ENCODE data around the gene RPS6KA3.
"Not testable (repeated sequence)": the region's sequence is repeated elsewhere in the genome, so short reads cannot be mapped to it uniquely, and the experiment has no call there.

RPS6KA3 gene

GRCh38 chrX:20128670-20129069 lies 138.0 kb downstream of the RPS6KA3 start:
- DNase-seq, result no peak
- H2BK15ac ChIP-seq (replicated peaks; ENCODE audit: low read depth), result no peak overlapping the region
- H3K27ac ChIP-seq (ENCODE audit: low read depth, low read length), result no peak overlapping the region
- no peaks in the 10 kb centered on the region for H3K79me2 ChIP-seq (ENCODE audit: control insufficient read depth, insufficient read depth, low read length)
- no peak overlapping the region for H3K4ac ChIP-seq (ENCODE audit: low read depth, low read length)
- no peaks in the 10 kb centered on the region for H3K4me1 ChIP-seq (ENCODE audit: control insufficient read depth, low read depth, low read length)
- no peak overlapping the region for H4K8ac ChIP-seq (ENCODE audit: low read depth, low read length)
- no peak overlapping the region for H2AK5ac ChIP-seq (ENCODE audit: low read length)
- no peak overlapping the region for H2BK5ac ChIP-seq (ENCODE audit: low read length)
- no peaks in the 10 kb centered on the region for H3K79me1 ChIP-seq (ENCODE audit: low read length)
- WGBS (ENCODE audit: extremely low coverage, insufficient coverage, low lambda C conversion rate), result no CpG with 5 or more reads among the region's 4 CpGs
- no peak overlapping the region for H3K9ac ChIP-seq (ENCODE audit: low read length)
- no peaks in the 10 kb centered on the region for H3K27me3 ChIP-seq (ENCODE audit: insufficient read depth, low read length, poor library complexity)
- no peak overlapping the region for H3K4me2 ChIP-seq (ENCODE audit: low read length)
- no peak overlapping the region for H3K18ac ChIP-seq (ENCODE audit: low read length)
- no peak overlapping the region for H3K56ac ChIP-seq (ENCODE audit: low read length)
- no peak overlapping the region for H3K4me3 ChIP-seq (ENCODE audit: low read length)
- no peak overlapping the region for H3K23ac ChIP-seq (ENCODE audit: low read length)
- no peaks in the 10 kb centered on the region for H3K36me3 ChIP-seq (ENCODE audit: control insufficient read depth, insufficient read depth, low read length)
- H4K5ac ChIP-seq (ENCODE audit: low read length), result no peak overlapping the region
- H2BK120ac ChIP-seq (ENCODE audit: low read depth, low read length), result no peak overlapping the region

- H3K36me3 ChIP-seq (ENCODE audit: control insufficient read depth, insufficient read depth, low read length); H3K79me1 ChIP-seq (ENCODE audit: low read length); H3K9ac ChIP-seq (ENCODE audit: low read length); H3K4me3 ChIP-seq (ENCODE audit: low read length); H2BK5ac ChIP-seq (ENCODE audit: low read length); H4K5ac ChIP-seq (ENCODE audit: low read length); H3K18ac ChIP-seq (ENCODE audit: low read length); H3K4ac ChIP-seq (ENCODE audit: low read depth, low read length); H3K4me1 ChIP-seq (ENCODE audit: control insufficient read depth, low read depth, low read length); H3K79me2 ChIP-seq (ENCODE audit: control insufficient read depth, insufficient read depth, low read length); H2BK15ac ChIP-seq (replicated peaks; ENCODE audit: low read depth); H3K23ac ChIP-seq (ENCODE audit: low read length); DNase-seq; H3K27ac ChIP-seq (ENCODE audit: low read depth, low read length); H4K8ac ChIP-seq (ENCODE audit: low read depth, low read length); H3K56ac ChIP-seq (ENCODE audit: low read length); H2AK5ac ChIP-seq (ENCODE audit: low read length); H3K4me2 ChIP-seq (ENCODE audit: low read length); H3K27me3 ChIP-seq (ENCODE audit: insufficient read depth, low read length, poor library complexity); H2BK120ac ChIP-seq (ENCODE audit: low read depth, low read length): not testable (repeated sequence)
- no CpG with 5 or more reads among the region's 3 CpGs for WGBS (ENCODE audit: extremely low coverage, insufficient coverage, low lambda C conversion rate)
These were observed 139.3 kb downstream of the RPS6KA3 start for GRCh38 chrX:20127440-20127839.

- not testable (repeated sequence) for H2BK120ac ChIP-seq (ENCODE audit: low read depth, low read length); H3K79me2 ChIP-seq (ENCODE audit: control insufficient read depth, insufficient read depth, low read length); H2AK5ac ChIP-seq (ENCODE audit: low read length); DNase-seq; H3K4ac ChIP-seq (ENCODE audit: low read depth, low read length); H3K36me3 ChIP-seq (ENCODE audit: control insufficient read depth, insufficient read depth, low read length); H3K27ac ChIP-seq (ENCODE audit: low read depth, low read length); H3K4me3 ChIP-seq (ENCODE audit: low read length); H2BK5ac ChIP-seq (ENCODE audit: low read length); H3K9ac ChIP-seq (ENCODE audit: low read length); H2BK15ac ChIP-seq (replicated peaks; ENCODE audit: low read depth); H3K4me1 ChIP-seq (ENCODE audit: control insufficient read depth, low read depth, low read length); H3K23ac ChIP-seq (ENCODE audit: low read length); H3K27me3 ChIP-seq (ENCODE audit: insufficient read depth, low read length, poor library complexity); H3K18ac ChIP-seq (ENCODE audit: low read length); H4K8ac ChIP-seq (ENCODE audit: low read depth, low read length); H3K56ac ChIP-seq (ENCODE audit: low read length); H4K5ac ChIP-seq (ENCODE audit: low read length); H3K79me1 ChIP-seq (ENCODE audit: low read length); H3K4me2 ChIP-seq (ENCODE audit: low read length)
- WGBS (ENCODE audit: extremely low coverage, insufficient coverage, low lambda C conversion rate), result no CpG with 5 or more reads among the region's 1 CpG
These were observed 139.9 kb downstream of the RPS6KA3 start for GRCh38 chrX:20126833-20127232.

DNA sequence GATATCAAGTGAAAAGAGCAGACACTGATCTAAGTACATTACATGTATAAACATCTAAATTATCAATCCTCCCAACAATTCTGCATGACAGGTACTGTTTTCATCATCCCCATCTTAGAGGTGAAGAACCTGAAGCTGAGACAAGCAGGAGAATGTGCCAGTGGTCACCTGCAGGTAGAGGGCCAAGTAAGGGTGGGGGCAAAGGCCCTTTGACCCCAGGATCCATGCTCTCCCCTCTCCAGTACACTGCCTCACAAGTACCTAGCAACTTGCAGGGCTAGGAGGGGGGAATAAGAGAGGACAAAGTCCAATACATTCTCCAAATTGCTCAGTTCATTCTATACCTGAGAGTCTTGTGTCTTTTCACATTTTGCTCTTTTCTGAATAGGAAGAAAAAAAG lies 141.7 kb downstream of the RPS6KA3 start:
- Histone ChIP-seq H3K23ac (ENCODE audit: low read length) (no peak overlapping the region), H3K4me2 (ENCODE audit: low read length) (no peak overlapping the region), H2BK5ac (ENCODE audit: low read length) (no peak overlapping the region), H3K18ac (ENCODE audit: low read length) (no peak overlapping the region), H3K9ac (ENCODE audit: low read length) (no peak overlapping the region), H4K8ac (ENCODE audit: low read depth, low read length) (no peak overlapping the region), H3K4ac (ENCODE audit: low read depth, low read length) (no peak overlapping the region), H3K79me1 (ENCODE audit: low read length) (no peaks in the 10 kb centered on the region), H2AK5ac (ENCODE audit: low read length) (no peak overlapping the region), H4K5ac (ENCODE audit: low read length) (no peak overlapping the region), H3K27me3 (ENCODE audit: insufficient read depth, low read length, poor library complexity) (no peaks in the 10 kb centered on the region), H3K36me3 (ENCODE audit: control insufficient read depth, insufficient read depth, low read length) (no peaks in the 10 kb centered on the region), H3K27ac (ENCODE audit: low read depth, low read length) (no peak overlapping the region), H3K4me3 (ENCODE audit: low read length) (no peak overlapping the region), H3K79me2 (ENCODE audit: control insufficient read depth, insufficient read depth, low read length) (no peaks in the 10 kb centered on the region), H2BK15ac (replicated peaks; ENCODE audit: low read depth) (no peak overlapping the region), H3K4me1 (ENCODE audit: control insufficient read depth, low read depth, low read length) (no peaks in the 10 kb centered on the region), H3K56ac (ENCODE audit: low read length) (no peak overlapping the region), H2BK120ac (ENCODE audit: low read depth, low read length) (no peak overlapping the region)
- no peak for DNase-seq

DNA sequence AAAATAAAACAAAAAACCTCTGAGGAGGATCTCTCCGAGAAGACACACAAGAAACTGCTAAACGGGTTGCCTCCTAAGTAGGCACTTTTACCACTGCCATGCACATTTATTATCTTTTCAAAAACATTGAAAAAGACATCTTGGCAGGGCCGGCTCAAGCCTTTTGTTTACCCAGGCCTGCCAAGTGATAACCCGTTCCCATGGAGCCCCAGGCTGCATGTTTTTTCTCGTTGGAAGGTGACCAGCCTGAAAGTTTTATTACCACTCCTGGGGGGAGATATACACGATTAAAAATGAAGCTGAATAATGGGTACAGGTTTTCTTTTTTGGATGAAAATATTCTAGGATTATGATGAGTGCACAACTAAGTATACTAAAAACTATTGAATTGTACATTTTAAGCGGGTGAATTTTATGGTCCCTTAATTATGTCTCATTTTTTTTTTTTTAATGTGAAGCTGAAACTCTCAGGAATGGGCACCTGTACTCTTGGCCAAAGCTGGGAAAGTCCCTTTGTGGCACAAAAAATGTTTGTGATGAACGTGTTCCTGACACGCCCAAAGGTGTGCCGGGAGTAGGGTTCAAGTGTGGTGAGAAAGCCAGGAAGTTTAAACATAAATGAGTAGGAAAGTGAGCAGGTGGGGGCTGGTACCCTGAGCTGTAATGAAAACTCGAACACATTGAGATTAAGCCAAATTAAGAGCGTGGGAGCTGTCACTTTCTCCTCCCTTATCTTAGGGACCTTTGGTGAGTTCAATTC lies 148.5 kb downstream of the RPS6KA3 start:
- Histone ChIP-seq H3K4me3 (ENCODE audit: low read length) (no peak overlapping the region), H2AK5ac (ENCODE audit: low read length) (no peak overlapping the region), H2BK5ac (ENCODE audit: low read length) (no peak overlapping the region), H2BK120ac (ENCODE audit: low read depth, low read length) (no peak overlapping the region), H3K4me2 (ENCODE audit: low read length) (no peak overlapping the region), H2BK15ac (replicated peaks; ENCODE audit: low read depth) (no peak overlapping the region), H3K79me1 (ENCODE audit: low read length) (no peaks in the 10 kb centered on the region), H3K4ac (ENCODE audit: low read depth, low read length) (no peak overlapping the region), H3K36me3 (ENCODE audit: control insufficient read depth, insufficient read depth, low read length) (no peaks in the 10 kb centered on the region), H3K18ac (ENCODE audit: low read length) (no peak overlapping the region), H4K5ac (ENCODE audit: low read length) (no peak overlapping the region), H3K79me2 (ENCODE audit: control insufficient read depth, insufficient read depth, low read length) (no peaks in the 10 kb centered on the region), H4K8ac (ENCODE audit: low read depth, low read length) (no peak overlapping the region), H3K4me1 (ENCODE audit: control insufficient read depth, low read depth, low read length) (no peaks in the 10 kb centered on the region), H3K9ac (ENCODE audit: low read length) (no peak overlapping the region), H3K23ac (ENCODE audit: low read length) (no peak overlapping the region), H3K27ac (ENCODE audit: low read depth, low read length) (no peak overlapping the region), H3K27me3 (ENCODE audit: insufficient read depth, low read length, poor library complexity) (no peaks in the 10 kb centered on the region), H3K56ac (ENCODE audit: low read length) (no peak overlapping the region)
- no CpG with 5 or more reads among the region's 12 CpGs for WGBS (ENCODE audit: extremely low coverage, insufficient coverage, low lambda C conversion rate)
- DNase-seq, result no peak

All from mesendoderm (in vitro differentiated cells).